HUDEP-2 (cell line): Measurements from ENCODE around the gene CCDC179.

Source experiments
- DNase-seq, 76 experiments: peaks; one replicate each; lab custom pipeline; 2025; ENCODE audit not compliant: unreplicated experiment in 76 of 76; lab: John Stamatoyannopoulos, UW

The CCDC179 gene

DNA sequence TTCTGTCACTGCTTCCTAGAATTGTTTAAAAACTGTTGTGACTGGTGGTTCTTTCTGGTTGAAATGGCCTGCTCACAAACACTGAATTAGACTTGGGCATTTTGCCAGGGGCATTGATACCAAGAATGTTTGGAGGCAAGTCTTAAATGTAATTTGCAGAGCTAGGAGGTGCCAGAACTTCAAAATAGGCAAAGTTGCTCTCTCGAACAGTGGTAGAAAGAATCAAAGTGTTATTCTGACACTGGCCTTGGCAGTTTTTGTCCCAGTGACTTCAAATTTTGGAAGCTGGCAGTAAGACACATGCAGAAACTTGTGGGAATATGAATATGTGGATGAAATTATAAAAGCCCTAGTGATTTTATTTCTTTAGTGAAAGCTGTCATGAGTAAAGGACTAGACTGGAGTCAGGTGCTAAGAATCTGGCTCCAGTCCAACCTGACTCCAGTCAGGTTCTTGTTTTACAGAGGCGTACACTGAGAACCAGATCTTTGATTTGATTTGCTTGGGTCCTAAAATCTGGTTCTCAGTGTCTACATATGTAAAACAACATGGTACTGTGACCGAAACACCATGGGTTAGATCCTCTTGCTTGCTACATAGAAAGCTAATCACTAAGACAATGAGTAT, 51.6 kb downstream of the CCDC179 start:
- DNase-seq, result no peak

DNA sequence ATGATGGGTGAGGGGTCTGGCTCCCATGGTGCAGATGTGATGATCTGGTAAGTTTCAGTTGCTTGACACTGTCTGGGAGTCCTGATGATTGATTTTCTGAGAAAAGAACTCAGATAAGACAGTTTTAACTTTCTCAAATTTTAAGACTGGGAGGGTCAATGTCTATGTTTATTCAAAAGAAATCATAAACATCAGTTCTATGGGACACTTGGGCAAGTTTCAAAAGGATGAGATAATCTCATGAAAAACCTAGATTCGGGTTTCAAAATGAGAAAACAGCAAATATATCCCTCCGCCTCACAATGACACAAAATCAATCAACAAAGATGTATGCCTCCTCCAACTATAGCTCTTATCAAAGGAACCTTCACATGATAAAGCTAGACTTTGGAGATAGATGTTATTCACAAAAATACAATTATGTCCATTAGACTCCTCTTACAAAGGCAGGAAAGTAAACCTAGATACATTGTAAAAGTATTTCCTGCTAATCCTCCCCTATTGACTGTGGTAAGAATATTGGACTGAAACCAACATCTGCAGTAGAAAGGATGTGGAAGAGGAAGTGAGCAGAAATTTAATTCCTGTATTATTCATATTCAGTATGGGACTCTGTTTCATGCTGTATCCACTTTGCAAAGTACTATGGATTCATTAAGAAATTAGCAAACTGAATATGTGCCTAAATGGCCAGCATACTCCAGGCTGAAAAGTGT, 52.3 kb downstream of the CCDC179 start:
- no peak for DNase-seq

DNA sequence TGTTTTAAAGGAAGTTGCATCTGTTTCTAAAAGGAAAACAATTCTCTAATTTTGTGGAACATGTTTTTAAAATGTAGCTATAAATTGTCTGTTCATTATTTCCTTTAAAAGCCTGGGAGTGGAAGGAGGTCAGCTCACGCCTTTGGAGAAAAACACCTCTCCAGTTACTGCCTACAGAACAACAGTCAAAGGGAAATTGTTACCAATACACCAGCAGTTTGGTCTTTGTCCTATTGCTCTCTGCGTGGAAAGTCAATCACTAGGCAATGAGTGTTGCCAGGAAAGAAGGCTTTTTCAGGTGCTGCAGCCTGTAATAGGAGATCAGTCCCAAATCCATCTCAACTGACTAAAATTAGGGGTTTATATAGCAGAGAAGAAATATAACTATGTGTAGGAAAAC, 52.9 kb downstream of the CCDC179 start:
- DNase-seq, result no peak

DNA sequence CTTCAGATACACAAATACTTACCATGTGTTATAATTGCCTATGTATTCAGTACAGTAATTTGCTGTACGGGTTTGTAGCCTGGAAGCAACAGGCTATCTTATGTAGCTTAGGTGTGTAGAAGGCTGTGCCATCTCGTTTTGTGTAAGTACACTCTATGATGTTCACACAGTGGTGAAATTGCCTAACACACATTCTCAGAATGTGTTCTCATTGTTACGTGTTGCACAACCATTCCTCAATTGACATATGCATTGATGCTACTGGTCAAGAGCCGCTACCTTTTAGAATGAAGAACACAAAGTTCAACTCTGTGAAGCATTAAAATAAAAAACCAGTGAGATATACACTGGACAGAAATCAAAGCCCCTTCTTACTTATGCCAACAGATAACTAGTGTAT, 57.4 kb downstream of the CCDC179 start:
- no peak for DNase-seq

DNA sequence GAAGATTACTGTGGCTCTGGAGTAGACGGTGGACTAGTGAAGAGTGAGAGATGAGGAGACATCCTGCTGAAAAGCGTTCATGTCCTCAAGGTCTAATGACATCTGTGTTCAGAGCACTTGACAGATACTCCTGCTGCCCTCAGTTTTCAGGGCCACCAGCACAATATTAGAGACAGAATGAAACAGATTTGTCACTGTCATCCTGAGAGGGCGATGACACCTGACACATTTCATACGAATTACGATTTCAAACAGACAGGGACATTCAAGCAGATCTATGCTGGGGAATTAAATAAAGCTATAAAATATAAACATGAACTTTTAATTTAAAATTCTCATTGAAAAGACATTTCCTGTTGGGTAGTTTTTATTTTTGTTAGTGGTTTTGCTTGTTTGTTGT, 59.8 kb downstream of the CCDC179 start:
- no peak for DNase-seq

DNA sequence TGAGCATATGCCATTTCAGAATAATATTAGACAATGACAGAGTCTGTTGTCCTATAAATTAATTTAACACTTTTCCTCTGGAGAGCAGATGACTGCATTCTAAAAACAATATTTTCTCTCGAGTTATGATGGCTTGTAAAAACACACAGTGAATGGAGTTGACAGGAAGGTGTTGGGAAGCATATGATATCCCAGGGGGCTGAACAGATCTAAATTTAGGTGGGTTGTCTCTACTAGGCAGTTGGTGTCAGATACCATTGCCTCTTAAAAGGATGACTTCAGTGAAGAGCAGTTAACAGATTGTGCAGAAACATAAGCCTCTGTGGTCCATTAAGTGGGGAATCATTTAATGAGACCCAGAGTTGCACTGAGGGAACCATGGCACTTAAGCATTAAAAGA, 61.4 kb downstream of the CCDC179 start:
- no peak for DNase-seq

DNA sequence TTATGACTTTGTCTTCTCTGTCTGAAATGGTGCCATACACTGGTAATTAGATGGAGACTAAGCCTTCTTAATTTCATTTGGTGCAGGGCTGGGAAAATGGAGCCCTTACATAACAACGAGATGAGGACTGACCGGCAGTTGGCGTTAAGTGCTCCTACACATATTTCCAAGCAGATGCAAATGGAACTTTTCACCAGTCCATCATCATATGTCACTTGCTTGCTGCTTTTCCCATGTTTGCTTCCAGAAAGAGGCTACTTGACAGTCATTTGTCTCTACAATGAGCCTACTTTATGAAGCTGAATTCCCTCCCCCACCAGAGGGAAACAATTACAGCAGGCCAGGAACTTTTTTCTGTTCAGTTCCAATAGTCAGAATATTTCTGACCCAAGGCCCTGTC, 63.2 kb downstream of the CCDC179 start:
- DNase-seq, result no peak
